IMR-90 (cell line): ENCODE data around the gene TTLL11.

Experiments used
- MXI1 ChIP-seq: IDR thresholded peaks from 2 replicates; pipeline ENCODE4 v1.6.1; 2012; ENCODE audit warnings: low read depth, mild to moderate bottlenecking, low read length, moderate library complexity, borderline replicate concordance
- POLR2A ChIP-seq: IDR thresholded peaks from 2 replicates; pipeline ENCODE4 v1.6.1; 2012; ENCODE audit warnings: mild to moderate bottlenecking, low read depth, low read length
- RAD21 ChIP-seq: IDR thresholded peaks from 2 replicates; pipeline ENCODE4 v1.6.1; 2012; ENCODE audit warnings: low read length, improper control_type of control experiment
- TF ChIP-seq, protein P1 (sequence below): conservative IDR thresholded peaks from 2 replicates; pipeline ENCODE4 v1.5.1; 2012; ENCODE audit warnings: mild to moderate bottlenecking, low read depth, low read length, improper control_type of control experiment
- TF ChIP-seq, protein P2 (sequence below): fragments of 150-350 bp; IDR thresholded peaks from 2 replicates; pipeline ENCODE4 v1.6.1; 2017; ENCODE audit warnings: mild to moderate bottlenecking, antibody characterized with exemption, low read length, low read depth
- TF ChIP-seq, protein P3 (sequence below): fragments of 150-350 bp; IDR thresholded peaks from 2 replicates; pipeline ENCODE4 v1.6.1; 2016; ENCODE audit warnings: low read depth, mild to moderate bottlenecking, low read length, moderate library complexity, borderline replicate concordance

- TF ChIP-seq MXI1 (no peak), POLR2A (no peak), RAD21 (no peak)
- TF ChIP-seq, protein P1, sequence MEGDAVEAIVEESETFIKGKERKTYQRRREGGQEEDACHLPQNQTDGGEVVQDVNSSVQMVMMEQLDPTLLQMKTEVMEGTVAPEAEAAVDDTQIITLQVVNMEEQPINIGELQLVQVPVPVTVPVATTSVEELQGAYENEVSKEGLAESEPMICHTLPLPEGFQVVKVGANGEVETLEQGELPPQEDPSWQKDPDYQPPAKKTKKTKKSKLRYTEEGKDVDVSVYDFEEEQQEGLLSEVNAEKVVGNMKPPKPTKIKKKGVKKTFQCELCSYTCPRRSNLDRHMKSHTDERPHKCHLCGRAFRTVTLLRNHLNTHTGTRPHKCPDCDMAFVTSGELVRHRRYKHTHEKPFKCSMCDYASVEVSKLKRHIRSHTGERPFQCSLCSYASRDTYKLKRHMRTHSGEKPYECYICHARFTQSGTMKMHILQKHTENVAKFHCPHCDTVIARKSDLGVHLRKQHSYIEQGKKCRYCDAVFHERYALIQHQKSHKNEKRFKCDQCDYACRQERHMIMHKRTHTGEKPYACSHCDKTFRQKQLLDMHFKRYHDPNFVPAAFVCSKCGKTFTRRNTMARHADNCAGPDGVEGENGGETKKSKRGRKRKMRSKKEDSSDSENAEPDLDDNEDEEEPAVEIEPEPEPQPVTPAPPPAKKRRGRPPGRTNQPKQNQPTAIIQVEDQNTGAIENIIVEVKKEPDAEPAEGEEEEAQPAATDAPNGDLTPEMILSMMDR: no peak
- TF ChIP-seq, protein P2, sequence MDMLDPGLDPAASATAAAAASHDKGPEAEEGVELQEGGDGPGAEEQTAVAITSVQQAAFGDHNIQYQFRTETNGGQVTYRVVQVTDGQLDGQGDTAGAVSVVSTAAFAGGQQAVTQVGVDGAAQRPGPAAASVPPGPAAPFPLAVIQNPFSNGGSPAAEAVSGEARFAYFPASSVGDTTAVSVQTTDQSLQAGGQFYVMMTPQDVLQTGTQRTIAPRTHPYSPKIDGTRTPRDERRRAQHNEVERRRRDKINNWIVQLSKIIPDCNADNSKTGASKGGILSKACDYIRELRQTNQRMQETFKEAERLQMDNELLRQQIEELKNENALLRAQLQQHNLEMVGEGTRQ: no peak
- TF ChIP-seq, protein P3, sequence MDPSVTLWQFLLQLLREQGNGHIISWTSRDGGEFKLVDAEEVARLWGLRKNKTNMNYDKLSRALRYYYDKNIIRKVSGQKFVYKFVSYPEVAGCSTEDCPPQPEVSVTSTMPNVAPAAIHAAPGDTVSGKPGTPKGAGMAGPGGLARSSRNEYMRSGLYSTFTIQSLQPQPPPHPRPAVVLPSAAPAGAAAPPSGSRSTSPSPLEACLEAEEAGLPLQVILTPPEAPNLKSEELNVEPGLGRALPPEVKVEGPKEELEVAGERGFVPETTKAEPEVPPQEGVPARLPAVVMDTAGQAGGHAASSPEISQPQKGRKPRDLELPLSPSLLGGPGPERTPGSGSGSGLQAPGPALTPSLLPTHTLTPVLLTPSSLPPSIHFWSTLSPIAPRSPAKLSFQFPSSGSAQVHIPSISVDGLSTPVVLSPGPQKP: no peak
Measured at GRCh38 chr9:122001491-122002201, 91.5 kb downstream of the TTLL11 start.
